Kidney (tissue), 14 donors: ENCODE measurements around the gene PAFAH1B1. TPM values are rescaled to one million over a fixed set of nuclear protein-coding genes. Genes with fewer than 3 reads are reported as not detected.

ENCODE experiments used
- DNase-seq, 5 donors: peaks; one replicate each; pipeline ENCODE4 v3.0.0-alpha.2; 2013 to 2020
- FAIRE-seq: peaks from 2 replicates; lab custom pipeline; 2012; peaks lifted over from hg19 to GRCh38; lab: Jason Lieb, UNC
- H3K27ac ChIP-seq, 2 donors: one replicate each; pipeline ENCODE4 v1.7.0; 2013; ENCODE audit warnings: low read depth in 2 of 2, low read length in 2 of 2, inconsistent platforms in 1 of 2
- H3K27me3 ChIP-seq: one replicate; pipeline ENCODE4 v1.7.1; 2013; ENCODE audit warnings: low read length, inconsistent platforms; ENCODE audit not compliant: control insufficient read depth, insufficient read depth
- H3K36me3 ChIP-seq, 3 donors: one replicate each; pipeline versions ENCODE4 v1.7.0 to v1.7.1; 2013; ENCODE audit warnings: low read length in 3 of 3, control low read depth in 1 of 3, inconsistent platforms in 1 of 3; ENCODE audit not compliant: insufficient read depth in 3 of 3, control insufficient read depth in 2 of 3
- H3K4me1 ChIP-seq, 3 donors: one replicate each; pipeline versions ENCODE4 v1.7.0 to v1.7.1; 2013; ENCODE audit warnings: low read length in 3 of 3, inconsistent platforms in 1 of 3, low read depth in 1 of 3; ENCODE audit not compliant: control insufficient read depth in 2 of 3, insufficient read depth in 2 of 3
- H3K4me3 ChIP-seq, 3 donors: one replicate each; pipeline versions ENCODE4 v1.7.0 to v1.8.1; 2013; ENCODE audit warnings: low read length in 3 of 3, control low read depth in 1 of 3, inconsistent platforms in 1 of 3
- H3K9ac ChIP-seq, 3 donors: one replicate each; pipeline versions ENCODE4 v1.7.0 to v1.7.1; 2013; ENCODE audit warnings: low read length in 3 of 3, control low read depth in 1 of 3, inconsistent platforms in 1 of 3
- H3K9me3 ChIP-seq, 3 donors: one replicate each; pipeline versions ENCODE4 v1.7.0 to v1.7.1; 2013; ENCODE audit warnings: low read length in 3 of 3, control low read depth in 1 of 3, inconsistent platforms in 1 of 3; ENCODE audit not compliant: control insufficient read depth in 2 of 3, insufficient read depth in 1 of 3
- intact Hi-C: fragments of 100-400 bp; cut with DNase I; formaldehyde crosslinking; loops from one replicate; pipeline ENCODE4 v1.11.1; 2022
- polyA plus RNA-seq: library from polyadenylated mRNA; stranded (reverse); fragments of 350-450 nt; fragmentation: Illumina TruSeq; extraction: RNeasy Lipid Tissue Mini Kit (QIAGEN cat#74804); gene quantifications from one replicate; pipeline ENCODE4 v1.2.3, GENCODE V29; 2014; ENCODE audit warnings: low read depth, low replicate concordance; ENCODE audit not compliant: insufficient read depth
- total RNA-seq: library from RNA; stranded (reverse); fragmentation: NEBNext Ultra II Directional; extraction: Animal tissue kit (Norgen Biotek cat#: 25700); gene quantifications from one replicate; pipeline ENCODE4 v1.2.1, GENCODE V29; 2021
- TF ChIP-seq, protein P1 (sequence below): IDR thresholded peaks from 3 replicates; pipeline ENCODE4 v1.5.1; 2012; ENCODE audit warnings: mild to moderate bottlenecking, moderate library complexity, borderline replicate concordance; ENCODE audit not compliant: insufficient read depth; ENCODE audit errors: extremely low read depth
- donor health status: control.
- donor health status: control.
- donor health status: control.
- donor health status: control.
- donor health status: control.
- donor health status: DM: yes; HTN: yes; CAD: no.
- donor health status: Normal renal cell carcinoma (clear cell type).

PAFAH1B1 gene
- total and polyA plus RNA-seq, 2 donors from 2014 or later, result 46.7 to 125 TPM

DNA sequence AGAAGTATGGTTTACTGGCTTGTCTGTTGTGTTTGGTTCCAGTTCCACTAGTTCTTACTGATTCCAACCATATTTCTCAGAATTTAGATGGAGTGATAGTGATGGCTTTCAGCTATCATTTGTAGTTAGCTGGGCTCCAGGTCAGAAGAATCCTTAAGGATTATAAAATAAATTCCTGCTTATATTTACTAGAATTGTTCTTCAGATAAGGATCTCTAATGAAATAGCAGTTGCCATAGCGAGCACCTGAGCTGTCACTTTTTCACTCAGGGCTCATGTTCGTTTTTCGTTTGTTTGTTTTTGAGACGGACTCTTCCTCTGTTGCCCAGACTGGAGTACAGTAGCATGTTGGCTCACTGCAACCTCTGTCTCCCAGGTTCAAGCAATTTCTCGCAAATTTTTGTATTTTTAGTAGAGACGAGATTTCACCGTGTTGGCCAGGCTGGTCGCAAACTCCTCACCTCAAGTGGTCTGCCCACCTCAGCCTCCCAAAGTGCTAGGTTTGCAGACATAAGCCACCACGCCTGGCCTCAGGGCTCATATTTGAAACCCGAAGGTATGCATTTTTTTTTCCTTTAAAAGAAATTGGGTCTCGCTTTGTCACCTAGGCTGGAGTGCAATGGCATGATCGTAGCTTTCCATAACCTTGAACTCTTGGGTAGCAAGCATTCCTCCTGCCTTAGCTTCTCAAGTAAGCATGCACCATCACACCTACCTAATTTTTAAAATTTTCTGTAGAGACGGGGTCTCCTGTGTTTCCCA is 42.9 kb downstream of the PAFAH1B1 start:
- peaks cover 0 to 2% (median 0%) of the 10 kb centered on the region in 3 donors for H3K4me1 ChIP-seq
- H3K27ac ChIP-seq, result no peak overlapping the region
- H3K9ac ChIP-seq, result no peak overlapping the region
- no peaks in the 10 kb centered on the region for H3K9me3 ChIP-seq
- intact Hi-C loops, result no loop called here
- FAIRE-seq (no peak), DNase-seq (no peak)
- H3K4me3 ChIP-seq, result no peak overlapping the region
- peaks cover under 1 to 5% (median 2%) of the 10 kb centered on the region in 3 donors for H3K36me3 ChIP-seq
- TF ChIP-seq, protein P1, sequence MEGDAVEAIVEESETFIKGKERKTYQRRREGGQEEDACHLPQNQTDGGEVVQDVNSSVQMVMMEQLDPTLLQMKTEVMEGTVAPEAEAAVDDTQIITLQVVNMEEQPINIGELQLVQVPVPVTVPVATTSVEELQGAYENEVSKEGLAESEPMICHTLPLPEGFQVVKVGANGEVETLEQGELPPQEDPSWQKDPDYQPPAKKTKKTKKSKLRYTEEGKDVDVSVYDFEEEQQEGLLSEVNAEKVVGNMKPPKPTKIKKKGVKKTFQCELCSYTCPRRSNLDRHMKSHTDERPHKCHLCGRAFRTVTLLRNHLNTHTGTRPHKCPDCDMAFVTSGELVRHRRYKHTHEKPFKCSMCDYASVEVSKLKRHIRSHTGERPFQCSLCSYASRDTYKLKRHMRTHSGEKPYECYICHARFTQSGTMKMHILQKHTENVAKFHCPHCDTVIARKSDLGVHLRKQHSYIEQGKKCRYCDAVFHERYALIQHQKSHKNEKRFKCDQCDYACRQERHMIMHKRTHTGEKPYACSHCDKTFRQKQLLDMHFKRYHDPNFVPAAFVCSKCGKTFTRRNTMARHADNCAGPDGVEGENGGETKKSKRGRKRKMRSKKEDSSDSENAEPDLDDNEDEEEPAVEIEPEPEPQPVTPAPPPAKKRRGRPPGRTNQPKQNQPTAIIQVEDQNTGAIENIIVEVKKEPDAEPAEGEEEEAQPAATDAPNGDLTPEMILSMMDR, result no peak
- H3K27me3 ChIP-seq, result no peaks in the 10 kb centered on the region

DNA sequence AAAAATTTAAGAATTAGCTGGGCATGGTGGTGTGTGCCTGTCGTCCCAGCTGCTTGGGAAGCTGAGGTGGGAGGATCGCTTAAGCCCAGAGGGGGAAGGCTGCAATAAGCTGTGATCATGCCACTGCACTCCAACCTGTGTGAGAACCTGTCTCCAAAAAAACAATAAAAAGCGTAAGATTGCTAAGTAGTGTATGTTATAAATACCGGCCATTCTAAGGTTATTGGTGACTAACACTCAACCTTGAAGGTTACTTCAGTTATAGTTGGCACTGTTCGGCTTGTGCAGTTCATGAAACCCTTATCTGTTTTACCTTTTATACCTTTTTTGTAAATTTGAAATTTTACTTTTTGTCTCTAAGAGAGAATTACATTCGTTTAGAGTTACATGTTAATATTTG is 44.0 kb downstream of the PAFAH1B1 start:
- peaks cover 2 to 9% (median 7%) of the 10 kb centered on the region in 3 donors for H3K36me3 ChIP-seq
- no peak overlapping the region for H3K9ac ChIP-seq
- no peaks in the 10 kb centered on the region for H3K27me3 ChIP-seq
- H3K27ac ChIP-seq, result no peak overlapping the region
- intact Hi-C loops, result no loop called here
- no peaks in the 10 kb centered on the region for H3K4me1 ChIP-seq
- H3K4me3 ChIP-seq, result no peak overlapping the region
- FAIRE-seq (no peak), DNase-seq (no peak)
- TF ChIP-seq, protein P1, result no peak
- no peaks in the 10 kb centered on the region for H3K9me3 ChIP-seq

DNA sequence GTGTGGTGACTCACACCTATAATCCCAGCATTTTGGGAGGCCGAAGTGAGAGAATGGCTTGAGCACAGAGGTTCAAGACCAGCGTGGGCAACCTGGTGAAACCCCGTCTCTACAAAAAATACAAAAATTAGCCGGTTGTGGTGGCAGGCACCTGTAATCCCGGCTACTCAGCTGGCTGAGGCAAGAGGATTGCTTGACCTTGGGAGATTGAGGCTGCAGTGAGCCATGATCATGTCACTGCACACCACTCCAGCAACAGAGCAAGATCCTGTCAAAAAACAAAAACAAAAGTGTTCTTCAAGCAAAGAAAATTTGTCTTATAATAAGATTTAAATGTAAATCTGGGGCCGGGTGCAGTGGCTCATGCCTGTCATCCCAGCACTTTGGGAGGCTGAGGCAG is 51.5 kb downstream of the PAFAH1B1 start:
- DNase-seq, result no peak
- Histone ChIP-seq H3K36me3 (peaks cover under 1 to 13% (median 7%) of the 10 kb centered on the region in 3 donors), H3K4me3 (no peak overlapping the region), H3K27me3 (no peaks in the 10 kb centered on the region), H3K27ac (no peak overlapping the region), H3K9me3 (no peaks in the 10 kb centered on the region), H3K4me1 (no peaks in the 10 kb centered on the region), H3K9ac (no peak overlapping the region)
- TF ChIP-seq, protein P1, result no peak
- no peak for FAIRE-seq
- intact Hi-C loops, result no loop called here
